ENCODE measurements around the gene MYO1F.
"Not testable (repeated sequence)": the region's sequence is repeated elsewhere in the genome, so short reads cannot be mapped to it uniquely, and the experiment has no call there.

MYO1F gene

DNA sequence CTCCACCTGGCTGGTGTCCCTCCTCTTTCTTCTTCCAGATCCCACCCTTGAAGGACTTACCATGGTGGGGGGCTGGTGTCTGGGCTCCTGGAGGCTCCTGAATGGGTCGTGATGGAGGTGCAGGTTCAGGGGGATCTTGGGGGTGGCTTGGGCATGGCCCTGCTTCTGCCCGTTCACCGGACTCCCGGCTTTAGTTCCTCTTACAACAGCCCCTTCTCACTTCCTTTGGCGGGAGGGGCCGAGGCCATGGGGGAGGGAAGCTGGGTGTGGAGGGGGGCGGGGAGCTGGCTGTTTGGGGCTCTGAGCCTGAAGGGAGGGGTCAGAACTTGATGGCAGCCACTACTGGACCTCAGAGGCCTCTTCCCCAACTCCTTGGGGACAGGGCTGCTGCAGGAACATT is at the start of gene MYO1F:
TSS of gene MYO1F (minus strand) at position 196 of the 400 bp plus-strand sequence. CDS start at position 63, 133 bp downstream.
- DNase-seq (ENCODE audit: low spot score) (no peak), FAIRE-seq (no peak)

DNA sequence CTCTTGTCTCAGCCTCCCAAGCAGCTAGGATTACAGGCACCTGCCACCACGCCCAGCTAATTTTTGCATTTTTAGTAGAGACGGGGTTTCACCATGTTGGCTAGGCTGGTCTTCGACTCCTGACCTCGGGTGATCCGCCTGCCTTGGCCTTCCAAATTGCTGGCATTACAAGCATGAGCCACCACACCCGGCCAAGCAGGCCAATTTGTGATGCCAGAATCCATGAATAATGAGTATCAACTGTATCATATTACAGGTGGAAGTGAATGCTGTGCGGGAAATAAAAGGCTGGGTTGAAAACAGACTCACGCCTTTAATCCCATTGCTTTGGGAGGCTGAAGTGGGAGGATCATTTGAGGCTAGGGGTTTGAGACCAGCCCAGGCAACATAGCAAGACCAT is 49.6 kb upstream of the MYO1F start:
- no peak for FAIRE-seq
- no peak for DNase-seq (ENCODE audit: low spot score)

DNA sequence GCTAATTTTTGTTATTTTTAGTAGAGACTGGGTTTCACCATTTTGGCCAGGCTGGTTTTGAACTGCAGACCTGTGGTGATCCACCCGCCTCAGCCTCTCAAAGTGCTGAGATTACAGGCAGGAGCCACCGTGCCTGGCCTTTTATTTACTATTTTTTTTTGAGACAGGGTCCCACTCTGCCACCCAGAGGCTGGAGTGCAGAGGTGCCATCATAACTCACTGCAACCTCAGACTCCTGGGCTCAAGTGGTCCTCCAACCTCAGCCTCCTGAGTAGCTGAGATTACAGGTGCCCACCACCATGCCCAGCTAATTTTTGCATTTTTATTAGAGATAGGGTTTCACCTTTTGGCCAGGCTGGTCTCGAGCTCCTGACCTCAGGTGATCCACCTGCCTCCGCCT is 45.6 kb upstream of the MYO1F start:
- not testable (repeated sequence) for FAIRE-seq; DNase-seq (ENCODE audit: low spot score)

DNA sequence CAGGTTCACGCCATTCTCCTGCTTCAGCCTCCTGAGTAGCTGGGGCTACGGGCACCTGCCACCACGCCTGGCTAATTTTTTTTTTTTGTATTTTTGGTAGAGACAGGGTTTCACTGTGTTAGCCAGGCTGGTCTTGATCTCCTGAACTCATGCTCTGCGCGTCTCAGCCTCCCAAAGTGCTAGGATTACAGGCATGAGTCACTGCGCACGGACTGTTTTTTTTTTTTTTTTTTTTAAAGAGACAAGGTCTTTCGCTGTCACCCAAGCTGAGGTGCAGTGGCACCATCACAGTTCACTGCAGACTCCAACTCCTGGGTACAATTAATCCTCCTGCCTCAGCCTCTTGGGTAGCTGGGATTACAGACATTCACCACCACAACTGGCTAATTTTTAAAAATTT is 41.5 kb upstream of the MYO1F start:
- FAIRE-seq (no peak), DNase-seq (ENCODE audit: low spot score) (no peak)

DNA sequence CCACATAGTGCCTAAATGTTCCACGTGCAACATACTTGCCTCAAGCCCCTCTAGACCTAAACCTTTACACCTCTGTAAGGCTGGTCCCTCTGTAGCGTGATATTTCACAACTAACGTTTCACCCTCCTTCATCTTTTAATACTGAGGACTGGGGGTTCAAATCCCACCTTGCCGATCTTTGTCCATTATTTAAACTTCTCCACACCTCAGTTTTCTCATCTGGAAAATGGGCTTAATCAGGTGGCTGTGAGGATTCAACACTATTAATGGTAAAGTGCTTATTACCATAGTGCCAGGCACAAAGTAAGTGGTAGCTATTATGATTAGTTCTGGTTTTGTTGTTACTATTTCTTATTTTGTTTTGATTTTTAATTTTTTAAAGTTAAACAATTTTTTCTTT is 40.7 kb upstream of the MYO1F start:
- DNase-seq (ENCODE audit: low spot score) (no peak), FAIRE-seq (no peak)

DNA sequence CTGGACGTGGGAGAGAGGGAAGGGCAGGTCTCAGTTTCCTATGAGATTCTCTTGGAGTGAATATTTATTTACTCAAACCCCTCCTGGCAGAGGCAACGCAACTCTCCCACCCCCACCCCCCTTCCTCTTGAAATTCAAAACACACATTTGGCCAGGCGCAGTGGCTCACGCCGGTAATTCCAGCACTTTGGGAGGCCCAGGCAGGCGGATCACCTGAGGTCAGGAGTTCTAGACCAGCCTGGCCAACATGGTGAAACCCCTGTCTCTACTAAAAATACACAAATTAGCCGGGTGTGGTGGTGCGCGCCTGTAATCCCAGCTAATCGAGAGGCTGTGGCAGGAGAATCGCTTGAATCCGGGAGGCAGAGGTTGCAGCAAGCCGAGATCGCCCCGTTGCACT is 40.1 kb upstream of the MYO1F start:
- not testable (repeated sequence) for FAIRE-seq; DNase-seq (ENCODE audit: low spot score)

DNA sequence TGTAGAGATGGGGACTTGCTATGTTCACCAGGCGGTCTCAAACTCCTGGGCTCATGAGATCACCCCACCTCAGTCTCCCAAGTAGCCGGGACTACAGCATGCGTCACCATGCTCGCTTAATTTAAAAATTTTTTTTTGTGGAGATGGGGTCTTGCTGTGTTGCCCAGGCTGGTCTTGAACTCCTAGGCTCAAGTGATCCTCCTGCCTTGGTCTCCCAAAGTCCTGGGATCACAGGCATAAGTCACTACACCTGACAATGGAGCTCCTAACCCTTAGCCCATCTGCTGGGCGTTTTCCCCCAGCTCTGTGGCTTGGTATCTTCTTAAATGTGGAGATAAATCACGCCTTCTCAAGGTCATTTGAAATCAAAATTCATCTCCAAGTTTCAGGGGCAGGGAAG is 39.6 kb upstream of the MYO1F start:
- no peak for FAIRE-seq
- DNase-seq (ENCODE audit: low spot score), result no peak

DNA sequence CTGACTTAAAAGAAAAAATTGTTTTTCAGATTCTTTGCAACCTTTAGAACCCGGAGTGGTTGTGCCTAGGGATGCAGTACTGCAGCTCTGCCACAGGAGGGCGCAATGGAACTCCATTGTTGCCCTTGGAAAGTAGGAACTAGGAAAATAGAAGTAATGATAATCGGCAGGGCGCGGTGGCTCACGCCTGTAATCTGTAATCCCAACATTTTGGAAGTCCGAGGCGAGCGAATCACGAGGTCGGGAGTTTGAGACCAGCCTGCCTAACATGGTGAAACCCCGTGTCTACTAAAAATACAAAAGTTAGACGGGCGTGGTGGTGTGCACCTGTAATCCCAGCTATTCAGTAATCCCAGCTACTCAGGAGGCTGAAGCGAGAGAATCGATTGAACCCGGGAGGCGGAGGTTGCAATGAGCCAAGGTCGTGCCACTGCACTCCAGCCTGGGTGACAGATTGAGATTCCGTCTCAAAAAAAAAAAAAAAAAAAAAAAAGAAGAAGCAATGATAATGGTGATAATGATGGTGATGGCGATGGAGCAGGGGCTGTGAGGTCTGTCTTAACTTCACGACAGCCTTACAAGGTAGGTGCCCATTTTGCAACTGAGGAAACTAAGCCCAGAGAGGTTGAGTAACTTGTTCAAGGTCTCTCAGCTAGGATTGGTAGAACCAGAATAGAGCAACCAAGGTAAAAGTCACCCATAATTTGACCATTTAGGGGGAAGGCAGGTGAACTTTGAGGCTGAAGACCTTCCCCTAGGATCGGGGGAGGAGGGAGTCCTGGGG is 38.8 kb upstream of the MYO1F start:
- DNase-seq (ENCODE audit: low spot score) (peak; percentile 13), FAIRE-seq (no peak)

DNA sequence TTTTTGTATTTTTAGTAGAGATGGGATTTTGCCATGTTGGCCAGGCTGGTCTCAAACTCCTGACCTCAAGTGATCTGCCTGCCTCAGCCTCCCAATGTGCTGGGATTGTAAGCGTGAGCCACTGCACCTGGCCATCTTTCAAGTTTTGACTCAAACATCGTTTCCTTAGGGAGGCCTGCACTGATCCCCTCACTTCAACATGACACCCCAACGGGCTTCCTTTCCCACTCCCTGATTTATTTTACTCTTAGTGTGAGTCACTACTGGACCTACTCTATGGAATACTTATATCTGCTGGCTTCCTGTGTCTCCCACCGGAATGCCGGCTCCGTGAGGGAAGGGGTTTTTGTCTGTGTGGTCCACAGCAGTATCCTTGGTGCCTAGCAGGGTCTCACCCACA is 37.8 kb upstream of the MYO1F start:
- DNase-seq (ENCODE audit: low spot score) (no peak), FAIRE-seq (no peak)

DNA sequence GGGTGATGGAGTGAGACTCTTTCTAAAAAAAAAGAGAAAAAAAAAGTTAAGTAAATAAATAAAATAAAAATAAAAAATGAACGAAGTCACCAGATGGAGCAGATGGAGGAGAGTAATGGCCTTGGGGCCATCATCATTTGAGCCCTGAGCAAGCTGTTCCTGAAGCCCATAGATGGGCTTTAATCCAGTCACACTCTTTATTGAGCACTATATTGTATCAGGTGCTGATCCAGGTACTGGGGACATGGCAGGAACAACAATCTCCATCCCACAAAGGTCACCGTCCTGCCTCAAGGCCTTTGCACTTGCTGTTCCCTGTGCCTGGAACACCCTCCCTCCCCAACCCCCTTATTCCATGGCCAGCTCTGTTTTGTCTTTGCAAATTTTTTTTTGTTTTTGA is 37.2 kb upstream of the MYO1F start:
- FAIRE-seq, result no peak
- DNase-seq (ENCODE audit: low spot score), result no peak

DNA sequence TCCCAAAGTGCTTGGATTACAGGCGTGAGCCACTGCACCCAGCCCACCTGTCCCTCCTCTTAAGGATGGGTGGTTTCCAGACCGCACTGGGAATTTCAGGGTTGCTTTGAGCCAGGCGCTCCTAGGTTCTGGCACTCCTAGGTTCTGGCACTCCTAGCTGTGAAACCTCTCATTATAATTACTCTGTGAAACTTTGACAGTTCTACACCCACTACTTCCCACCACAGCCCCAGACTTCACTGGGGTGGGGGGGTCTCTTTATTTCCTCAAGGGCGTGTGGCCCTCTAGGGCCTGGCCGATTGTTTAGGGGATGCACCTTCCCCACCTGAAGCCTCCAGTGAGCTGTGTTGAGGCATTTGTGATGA is 35.5 kb upstream of the MYO1F start:
- DNase-seq (ENCODE audit: low spot score) (no peak), FAIRE-seq (no peak)

DNA sequence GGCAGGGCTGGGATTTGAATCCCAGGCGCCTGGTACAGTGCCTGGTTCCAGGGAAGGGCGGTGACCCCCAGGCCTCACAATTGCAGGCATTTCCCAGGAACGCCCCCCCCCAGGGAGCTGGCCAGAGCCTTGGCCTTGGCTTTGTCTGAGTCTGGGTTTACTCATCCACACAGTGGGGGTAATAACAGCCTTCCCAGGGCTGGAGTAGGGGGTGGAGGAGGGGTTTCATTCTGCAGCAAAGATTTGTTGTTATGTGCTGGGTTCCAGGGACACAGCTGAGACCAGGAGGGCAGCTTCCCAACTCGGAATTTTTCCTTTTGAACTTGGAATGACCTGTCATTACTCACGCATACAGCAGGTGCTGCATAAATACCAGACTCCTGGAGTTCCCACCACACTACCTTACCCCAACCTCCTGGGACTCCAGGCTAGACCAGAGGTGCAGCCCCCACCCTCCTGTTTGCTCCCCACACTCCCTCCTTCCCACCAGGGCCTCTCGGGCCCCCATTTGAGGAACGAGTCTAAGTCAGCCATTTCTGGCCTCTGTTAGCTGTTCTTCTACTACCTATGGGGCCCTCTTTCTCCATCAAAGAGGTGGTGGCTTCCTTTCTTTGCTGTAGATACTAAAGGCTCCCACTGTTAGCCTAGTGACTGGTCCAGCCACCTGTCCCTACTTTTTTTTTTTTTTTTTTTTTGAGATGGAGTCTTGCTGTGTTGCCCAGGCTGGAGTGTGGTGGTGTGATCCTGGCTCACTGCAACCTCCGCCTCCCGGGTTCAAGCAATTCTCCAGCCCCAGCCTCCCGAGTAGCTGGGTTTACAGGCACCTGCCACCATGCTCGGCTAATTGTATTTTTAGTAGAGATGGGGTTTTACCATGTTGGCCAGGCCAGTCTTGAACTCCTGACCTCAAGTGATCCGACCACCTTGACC is 34.9 kb upstream of the MYO1F start:
- DNase-seq (ENCODE audit: low spot score) (peak; percentile 10), FAIRE-seq (no peak)

DNA sequence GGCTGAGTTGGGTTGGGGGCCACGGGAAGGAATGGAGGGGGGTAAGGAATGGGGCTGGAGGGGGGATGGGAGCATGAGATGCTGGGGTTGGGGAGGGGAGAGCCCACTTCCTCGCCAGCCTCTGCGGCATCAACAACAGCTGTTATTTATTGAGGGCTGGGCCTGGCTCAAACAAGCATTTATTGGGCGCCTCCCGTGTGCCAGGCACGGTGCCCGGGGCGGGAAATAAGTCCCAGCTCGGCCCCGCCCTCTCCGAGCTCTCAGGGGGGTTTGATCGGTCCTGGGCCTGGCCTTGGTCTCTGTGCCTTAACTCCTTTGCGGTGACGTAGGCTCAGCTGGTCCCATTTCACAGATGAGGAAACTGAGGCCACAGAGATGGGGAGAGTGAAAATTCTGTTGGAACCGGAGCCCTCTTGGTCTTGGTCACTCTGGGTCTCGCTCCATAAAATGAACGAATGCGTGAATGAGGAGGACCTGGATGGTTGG is 34.2 kb upstream of the MYO1F start:
- FAIRE-seq, result no peak
- no peak for DNase-seq (ENCODE audit: low spot score)

DNA sequence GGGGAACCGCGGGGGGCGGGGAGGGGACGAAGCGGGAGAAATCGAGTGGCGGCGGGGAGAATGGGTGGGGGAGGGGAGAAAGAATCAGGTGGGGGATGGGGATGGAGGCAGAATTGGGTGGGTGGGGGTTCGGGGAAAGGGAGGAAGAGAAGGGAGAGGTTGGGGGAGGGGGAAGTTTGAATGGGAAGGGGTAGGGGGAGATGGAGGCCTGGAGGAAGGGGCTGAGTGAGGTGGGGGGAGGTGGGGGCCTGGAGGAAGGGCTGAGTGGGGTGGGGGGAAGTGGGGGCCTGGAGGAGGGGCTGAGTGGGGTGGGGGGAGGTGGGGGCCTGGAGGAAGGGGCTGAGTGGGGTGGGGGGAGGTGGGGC is 33.7 kb upstream of the MYO1F start:
- FAIRE-seq (no peak), DNase-seq (ENCODE audit: low spot score) (no peak)

DNA sequence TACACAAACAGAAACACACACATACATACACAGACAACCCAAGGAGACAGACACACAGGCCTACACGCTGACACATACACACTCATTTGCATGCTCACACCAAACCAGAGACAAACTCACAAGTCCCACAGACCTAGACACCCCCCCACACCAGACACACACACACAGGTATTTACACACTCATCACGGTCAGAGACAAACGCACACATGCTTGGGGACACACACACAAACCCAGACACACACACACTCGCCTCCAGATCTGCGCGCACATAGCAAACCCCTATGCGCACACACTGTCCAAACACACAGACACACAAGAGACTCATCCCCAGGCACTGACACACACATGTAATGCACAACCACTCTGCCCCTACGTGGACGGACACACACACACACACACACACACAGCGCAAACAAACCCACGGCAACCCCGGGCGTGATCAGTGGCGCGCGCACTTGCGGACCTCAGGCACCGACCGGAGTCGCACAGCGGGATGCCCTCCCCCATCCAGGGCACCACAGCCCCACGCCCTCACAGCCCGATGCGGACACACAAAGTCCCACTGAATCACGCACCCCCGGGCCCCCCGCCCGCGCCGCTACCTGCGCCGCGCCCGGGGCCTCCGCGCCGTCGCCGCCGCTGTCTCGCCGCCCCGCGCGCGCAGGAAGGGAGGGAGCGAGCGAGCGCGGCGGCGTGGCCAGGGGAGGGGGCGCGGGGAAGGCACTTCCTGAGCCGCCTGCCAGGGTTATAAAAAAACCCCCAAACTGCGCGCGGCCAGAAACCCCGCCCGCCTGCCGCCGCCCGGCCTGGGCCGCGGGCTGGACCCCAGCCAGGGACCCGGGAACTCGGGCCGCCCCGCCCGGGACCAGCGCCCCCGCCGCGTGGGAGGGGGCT is 33.0 kb upstream of the MYO1F start, which contains the start of gene ADAMTS10:
TSS of gene ADAMTS10 (minus strand) at position 675 of the 895 bp plus-strand sequence. CDS start 5,005 bp downstream, outside the sequence.
- no peak for FAIRE-seq

DNA sequence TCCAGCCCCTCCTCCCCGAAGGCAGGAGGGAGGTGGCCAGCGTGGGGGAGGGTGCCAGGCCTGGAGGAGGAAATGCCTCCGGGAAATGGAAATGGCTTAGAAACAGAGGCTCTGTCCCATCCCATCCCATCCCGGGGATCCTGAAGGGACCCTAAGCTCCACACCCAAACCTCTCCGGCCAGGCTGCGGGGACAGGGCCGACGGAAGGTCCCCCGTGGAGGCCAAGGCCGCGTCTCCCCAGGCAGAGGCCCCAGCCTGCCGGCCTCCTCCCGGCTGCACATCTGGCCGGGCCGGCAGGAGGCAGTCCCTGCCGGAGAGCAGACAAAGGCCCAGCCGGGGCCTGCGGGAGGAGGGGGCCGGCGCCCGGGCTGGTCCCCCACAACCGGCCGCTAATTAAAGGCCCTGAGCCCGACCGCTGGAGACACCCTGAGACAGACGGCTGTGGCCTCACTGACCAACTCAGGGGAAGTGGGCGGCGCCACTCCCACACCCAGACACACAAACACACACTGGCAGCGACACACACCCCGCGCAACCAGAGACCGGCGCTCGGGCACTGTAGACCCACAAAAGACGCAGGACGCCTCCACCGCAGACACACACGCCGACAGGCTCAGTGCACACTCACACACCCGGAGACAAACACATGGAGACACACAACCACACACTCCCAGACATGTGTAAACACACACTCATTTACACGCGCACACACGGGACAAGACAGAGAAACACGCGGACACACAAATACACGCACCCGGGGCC is 32.2 kb upstream of the MYO1F start:
- no peak for DNase-seq (ENCODE audit: low spot score)

More for the DNA sequence above, 33.0 kb upstream of the MYO1F start, which contains the start of gene ADAMTS10:
- no peak for DNase-seq (ENCODE audit: low spot score)

DNA sequence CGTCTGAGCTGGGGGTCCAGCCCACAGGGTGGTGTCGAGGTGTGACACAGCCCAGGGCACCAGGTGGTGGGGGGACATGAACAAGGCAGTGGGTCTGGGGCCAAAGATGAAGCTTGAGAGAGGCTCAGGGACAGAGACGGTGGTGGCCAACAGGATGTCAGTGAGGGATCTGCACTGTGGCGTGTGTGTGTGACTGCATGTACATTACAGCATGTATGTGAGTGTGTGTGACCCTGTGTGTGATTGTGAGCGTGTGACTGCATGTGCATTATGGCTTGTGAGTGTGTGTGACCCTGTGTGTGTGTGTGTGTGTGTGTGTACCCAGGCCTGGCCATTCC is 31.7 kb upstream of the MYO1F start:
- FAIRE-seq, result no peak
- DNase-seq (ENCODE audit: low spot score), result no peak

More for the DNA sequence above, 32.2 kb upstream of the MYO1F start:
- no peak for FAIRE-seq

DNA sequence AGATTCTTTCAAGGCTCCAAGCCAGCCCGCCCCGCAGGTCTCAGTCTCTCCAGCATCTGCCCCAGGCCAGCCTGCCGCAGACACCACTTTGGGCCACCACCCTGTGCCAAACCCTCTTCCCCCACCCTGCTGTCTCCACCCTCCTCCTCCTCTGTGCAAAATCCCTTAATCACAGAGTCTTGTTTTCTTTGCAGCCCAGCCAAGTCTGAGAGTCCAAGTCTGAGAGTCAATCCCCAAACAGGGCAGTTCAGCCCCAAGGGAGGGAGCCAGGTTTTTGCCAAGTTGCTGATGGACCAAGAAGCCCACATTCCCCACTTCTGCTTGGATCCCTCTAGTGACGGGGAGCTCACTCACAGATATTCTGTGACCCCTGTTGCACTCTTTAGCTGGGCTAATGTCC is 30.1 kb upstream of the MYO1F start:
- DNase-seq (ENCODE audit: low spot score) (no peak), FAIRE-seq (no peak)

DNA sequence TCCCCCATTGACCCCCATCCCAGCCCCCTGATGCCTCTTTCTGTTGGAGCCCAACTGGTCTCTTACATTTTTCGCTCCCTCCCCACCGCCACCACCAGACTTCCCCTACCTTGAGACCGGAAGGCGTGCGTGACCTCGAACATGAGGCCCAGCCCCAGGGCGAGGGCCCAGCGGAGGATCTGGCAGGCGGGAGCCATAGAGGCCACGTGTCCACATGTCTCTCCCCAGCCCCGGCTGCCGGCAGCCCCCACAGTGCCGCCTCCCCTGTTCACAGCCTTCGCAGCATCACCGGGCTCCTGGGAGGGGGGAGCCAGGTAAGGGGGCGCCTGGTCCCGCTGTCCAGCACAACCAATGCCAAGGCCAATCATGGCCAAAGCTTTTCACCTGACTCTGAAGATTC is 28.3 kb upstream of the MYO1F start:
- no peak for FAIRE-seq
- DNase-seq (ENCODE audit: low spot score), result no peak

DNA sequence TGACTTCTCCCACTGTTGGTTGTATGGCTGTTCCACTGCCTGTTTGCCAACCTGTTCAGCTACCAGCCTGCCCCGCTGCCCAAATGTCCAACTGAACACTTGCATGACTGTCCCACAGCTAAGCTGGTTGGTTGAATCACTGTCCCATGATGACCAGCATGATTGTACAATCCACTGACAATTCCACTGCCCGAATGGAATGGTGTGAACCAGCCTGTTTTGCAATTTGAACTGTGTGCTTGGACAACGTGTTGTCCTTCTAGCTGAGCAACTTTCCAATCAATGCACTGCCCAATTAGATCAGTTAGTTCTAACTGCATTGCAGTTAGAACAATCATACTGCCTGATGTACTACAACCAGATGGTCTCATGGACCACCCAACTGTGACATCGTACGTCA is 24.6 kb upstream of the MYO1F start:
- no peak for FAIRE-seq

DNA sequence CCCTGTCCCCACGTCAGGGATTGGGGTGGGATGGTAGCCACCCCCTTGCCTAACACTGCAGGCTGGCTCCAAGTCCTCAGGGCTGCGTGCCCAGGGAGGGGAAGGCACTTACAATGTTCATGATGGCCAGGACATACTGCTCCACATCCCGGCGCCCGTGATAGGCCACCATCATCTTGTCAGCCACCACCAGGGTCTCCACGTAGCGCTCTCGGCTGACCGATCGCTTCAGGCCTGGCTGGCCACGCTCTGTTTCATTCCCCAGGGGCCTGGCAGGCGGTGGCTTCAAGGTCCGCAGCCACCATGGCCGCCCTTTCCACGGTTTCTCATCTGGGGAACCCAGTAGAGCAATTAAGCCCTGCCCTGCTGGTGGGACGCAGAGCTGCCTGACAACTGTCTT is 23.6 kb upstream of the MYO1F start:
- FAIRE-seq, result no peak

More for the DNA sequence above, 24.6 kb upstream of the MYO1F start:
- DNase-seq (ENCODE audit: low spot score), result no peak

More for the DNA sequence above, 23.6 kb upstream of the MYO1F start:
- DNase-seq (ENCODE audit: low spot score), result no peak
